DMS53 treated with DMSO at 0.1 percent for 48 hours (cell line): Measurements from ENCODE around the gene LAYN.
A peak's percentile ranks its signal among the peaks of the same experiment; 100 is the strongest.

Experiments
- DNase-seq: peaks from one replicate; lab custom pipeline; 2025; ENCODE audit not compliant: unreplicated experiment; lab: John Stamatoyannopoulos, UW

Gene LAYN, protein sequence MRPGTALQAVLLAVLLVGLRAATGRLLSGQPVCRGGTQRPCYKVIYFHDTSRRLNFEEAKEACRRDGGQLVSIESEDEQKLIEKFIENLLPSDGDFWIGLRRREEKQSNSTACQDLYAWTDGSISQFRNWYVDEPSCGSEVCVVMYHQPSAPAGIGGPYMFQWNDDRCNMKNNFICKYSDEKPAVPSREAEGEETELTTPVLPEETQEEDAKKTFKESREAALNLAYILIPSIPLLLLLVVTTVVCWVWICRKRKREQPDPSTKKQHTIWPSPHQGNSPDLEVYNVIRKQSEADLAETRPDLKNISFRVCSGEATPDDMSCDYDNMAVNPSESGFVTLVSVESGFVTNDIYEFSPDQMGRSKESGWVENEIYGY

DNA sequence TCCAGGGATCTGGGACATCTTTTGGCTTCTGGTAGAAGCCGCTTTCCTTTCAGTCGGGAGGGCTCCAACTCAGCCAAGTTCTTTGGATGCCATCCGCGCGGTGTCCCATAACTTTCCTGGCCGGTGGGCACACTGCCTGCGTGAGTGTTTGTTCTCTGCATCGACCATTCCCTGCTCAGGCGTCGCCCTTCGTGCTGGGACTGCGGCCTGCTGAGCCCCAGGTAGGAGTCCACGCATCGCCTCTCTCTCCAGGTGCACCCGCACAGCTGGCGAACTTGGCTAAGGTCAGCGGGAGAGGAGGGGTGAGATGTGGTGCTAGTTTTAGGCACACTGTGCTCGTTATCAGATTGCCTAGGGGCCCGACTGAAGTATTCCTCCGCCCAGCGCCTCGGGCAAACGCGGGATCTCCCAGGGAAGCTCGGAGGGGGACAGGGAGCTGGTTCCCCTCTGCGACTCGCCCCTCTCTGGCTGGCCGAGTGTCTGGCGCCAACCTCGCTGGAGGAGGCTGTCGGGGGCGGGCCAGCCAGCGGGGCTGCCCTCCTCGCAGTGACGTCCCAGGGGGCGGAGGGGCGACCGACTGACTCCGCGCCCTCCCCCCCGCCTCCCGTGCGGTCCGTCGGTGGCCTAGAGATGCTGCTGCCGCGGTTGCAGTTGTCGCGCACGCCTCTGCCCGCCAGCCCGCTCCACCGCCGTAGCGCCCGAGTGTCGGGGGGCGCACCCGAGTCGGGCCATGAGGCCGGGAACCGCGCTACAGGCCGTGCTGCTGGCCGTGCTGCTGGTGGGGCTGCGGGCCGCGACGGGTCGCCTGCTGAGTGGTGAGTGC lies at the start of gene LAYN:
TSS of gene LAYN (plus strand) at position 607 of the 823 bp plus-strand sequence. CDS start at position 731, 124 bp downstream.
- no peak for DNase-seq

DNA sequence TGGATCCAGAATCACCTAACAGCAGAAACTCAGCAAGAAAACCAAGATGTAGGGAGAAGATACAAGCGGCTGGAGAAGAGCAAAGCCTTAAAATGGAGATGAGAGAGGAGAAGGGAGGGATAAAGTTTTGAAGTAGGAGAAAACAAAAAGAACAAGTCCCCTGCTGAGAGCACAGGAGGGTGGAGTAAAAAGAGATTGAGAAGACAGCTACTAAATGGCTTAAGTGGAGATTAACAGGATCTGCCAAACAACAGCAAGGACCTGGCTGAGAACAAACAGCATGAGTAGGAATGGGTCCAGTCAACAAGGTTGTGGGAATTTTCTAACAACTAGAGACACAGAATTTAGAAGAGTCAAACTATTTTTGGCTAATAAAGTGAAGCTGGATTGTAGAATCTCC lies 46.5 kb upstream of the LAYN start:
- DNase-seq, result no peak

DNA sequence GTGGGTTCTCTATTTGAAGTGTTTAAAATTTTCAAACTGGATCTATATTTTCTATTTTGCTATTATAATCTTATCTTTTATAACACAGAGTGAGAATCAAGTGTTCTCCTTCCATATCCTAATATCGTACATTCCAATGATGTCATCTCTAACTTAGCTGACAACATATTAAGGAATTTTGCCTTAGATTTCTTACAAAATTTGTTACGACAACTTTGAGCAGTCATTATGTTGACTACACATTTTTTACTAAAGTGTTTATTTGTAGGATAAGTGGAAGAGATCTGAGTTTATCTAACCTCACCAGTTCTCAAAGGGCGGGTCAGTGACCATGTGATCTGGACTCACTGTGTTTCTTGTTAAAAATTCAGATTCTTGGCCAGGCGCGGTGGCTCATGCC lies 41.0 kb upstream of the LAYN start:
- DNase-seq, result no peak

DNA sequence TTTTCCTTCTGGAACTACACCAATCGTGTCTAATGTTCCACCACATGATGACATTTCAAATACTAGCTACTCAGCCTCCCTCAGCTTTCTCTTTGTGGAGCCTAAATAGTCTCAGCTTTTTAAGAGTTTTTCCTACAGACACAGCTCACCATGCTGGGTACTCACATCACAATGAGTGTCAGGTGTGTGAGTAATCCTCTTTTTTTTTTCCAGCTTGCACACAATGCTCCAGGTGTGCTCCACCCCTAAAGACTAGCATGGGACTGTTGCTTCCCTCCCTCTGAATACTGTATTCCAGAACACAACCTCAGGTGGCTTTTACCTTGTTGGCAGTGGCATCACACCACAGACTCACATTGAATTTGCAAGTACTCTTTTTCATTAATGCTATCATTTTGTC lies 40.0 kb upstream of the LAYN start:
- no peak for DNase-seq

DNA sequence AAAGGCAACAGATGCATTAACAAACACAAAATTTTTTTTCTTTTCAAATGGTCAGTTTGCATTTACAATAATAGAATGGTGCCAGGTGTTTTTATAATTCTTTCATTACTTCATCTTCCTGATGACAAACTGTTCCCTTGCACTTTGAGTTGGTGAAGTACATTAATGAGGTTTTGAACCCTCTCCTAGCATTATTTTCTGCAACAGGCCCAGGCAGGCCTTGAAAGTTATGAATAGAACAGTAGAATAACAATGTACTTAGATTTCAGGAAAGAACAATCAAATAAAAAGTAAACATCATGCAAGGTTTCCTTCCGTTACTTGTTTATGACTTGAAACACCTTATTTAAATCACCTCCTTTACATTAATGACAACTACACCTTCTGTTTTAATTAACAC lies 37.9 kb upstream of the LAYN start:
- DNase-seq, result no peak

DNA sequence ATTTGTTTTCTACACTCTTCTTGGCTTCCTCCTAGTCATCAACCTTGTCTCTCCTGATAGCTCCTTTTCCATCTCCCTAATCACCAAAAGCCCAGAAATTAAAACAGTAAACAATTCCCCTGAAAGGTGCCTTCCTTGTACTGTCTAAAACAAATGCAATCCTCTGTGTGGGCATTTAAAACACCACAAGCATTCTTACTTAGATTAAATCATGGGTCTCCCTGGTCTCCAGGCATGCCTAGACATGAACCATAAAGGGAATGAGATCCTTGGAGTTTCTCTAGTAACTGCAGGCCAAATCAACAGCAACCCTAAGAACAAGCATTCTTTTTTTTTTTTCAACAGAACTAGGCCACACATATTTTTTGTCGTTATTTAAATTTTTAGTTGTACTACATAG lies 30.2 kb upstream of the LAYN start:
- DNase-seq, result no peak

DNA sequence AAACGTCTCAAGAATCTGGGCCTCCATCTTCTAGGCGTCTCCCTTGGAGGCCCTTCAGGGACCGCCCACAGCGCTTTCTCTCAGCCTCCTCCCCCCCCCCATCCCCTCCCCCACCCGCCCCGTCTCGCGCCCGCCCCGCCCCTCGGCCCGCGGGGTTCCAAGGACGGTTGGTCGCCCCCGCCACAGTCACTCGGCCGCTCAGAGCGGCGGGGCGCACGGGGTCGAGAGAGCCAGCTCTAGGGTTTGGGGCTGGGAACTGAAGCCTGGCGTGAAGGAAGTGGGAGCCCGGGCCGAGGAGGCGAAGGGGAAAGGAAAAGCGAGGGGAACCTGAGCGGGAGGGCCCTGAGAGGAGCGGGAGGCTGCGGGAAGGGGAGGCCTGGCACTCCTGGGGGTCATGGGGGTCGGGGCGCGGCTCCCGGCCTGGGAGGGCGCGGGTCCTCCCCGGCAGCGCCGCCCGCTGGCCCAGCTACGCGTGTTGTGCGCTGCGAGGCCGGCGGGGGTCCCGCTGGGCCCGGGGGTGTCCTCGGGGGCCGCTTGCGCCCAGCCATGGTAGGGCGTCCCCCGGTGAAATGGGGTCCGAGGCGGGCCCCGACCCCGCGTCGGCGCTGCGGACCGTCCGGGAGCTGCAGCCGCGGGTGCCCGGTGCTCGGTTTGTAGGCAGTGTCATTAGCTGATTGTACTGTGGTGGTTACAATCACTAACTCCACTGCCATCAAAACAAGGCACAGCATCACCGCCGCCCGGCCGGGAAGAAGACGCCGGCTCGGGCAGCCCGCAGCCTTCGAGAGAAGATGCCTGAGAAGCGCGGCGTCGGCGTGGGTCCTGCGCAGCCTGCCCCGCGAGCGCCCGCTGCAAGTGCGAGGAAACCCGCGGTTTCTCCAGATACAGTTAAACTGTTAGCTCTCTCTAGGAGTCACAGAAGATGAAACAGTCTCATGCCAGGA lies 28.0 kb upstream of the LAYN start, which contains the start of gene BTG4:
TSS of gene BTG4 (minus strand) at position 91 of the 944 bp plus-strand sequence. CDS start 13,610 bp downstream, outside the sequence.
- peak; percentile 9 for DNase-seq

DNA sequence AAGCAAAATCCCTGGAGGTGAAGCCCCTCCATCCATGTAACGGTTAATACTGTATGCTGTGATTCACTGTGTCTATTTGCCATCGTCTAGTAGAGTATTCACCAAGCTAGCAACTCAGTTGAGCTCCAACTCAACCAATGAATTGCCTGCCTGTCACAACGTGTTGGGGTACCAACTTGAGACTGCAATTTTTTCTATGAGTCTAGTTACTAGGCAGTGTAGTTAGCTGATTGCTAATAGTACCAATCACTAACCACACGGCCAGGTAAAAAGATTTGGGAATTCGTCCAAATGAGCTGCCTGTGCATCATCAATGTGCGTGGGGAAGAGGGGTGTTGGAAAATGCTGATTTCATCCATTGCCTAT lies 27.3 kb upstream of the LAYN start:
- no peak for DNase-seq

DNA sequence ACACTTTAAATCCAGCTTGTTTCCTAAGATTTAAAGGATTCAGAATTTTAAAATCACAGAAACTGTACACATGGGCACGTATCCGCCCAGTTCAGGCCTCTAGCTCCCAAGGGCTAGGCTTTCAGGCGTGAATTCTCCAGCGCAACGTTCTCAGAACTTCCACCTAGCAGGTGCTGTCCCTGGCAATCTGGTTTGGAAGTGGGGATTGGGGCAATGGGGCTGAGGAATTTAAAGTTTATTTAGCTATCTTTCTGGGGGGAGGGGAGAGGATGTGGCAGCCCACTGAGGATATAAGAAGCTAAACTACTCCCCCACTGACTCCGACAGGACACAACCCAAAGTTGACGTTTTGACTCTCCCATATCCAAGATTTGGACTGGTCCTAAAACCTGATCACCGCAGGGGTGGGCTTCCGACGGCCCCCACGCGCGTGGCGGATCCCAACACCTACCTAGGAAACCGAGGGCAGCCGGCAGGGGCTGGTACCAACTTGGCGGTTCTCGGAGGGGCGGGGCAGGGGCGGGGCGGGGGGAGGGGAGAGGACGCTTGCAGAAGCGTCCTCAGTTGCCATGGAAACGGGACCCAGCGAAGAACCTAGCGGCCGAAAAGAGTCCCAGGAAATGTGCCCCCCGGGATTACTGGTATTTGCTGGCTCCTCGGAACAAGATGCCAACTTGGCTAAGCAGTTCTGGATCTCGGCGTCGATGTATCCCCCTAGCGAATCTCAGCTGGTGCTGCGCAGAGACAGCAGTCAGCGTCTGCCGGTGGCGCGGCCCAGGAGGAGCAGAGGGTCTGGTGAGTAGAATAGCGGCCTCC lies 26.1 kb upstream of the LAYN start, which contains the start of gene HOATZ:
TSS of gene HOATZ (plus strand) at position 563 of the 816 bp plus-strand sequence. CDS start at position 570, 7 bp downstream.
- no peak for DNase-seq

DNA sequence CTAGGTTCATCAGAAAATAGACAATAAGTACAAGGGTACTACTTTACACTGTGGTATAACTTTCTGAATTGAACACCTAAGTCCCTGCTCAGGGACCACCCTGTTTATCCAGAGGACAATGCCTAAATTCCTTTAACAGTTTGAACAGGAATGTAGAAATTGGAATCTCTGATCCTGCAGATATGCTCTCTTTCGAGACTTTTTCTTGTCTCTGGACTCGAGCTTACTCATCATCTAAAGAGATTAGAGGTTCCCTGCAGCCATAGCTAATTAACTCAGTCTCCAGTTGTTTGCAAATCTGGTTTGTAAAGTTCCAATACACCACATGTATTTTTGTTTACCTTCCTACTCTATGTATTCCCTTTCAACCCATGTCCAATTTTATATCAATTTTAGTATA lies 24.9 kb upstream of the LAYN start:
- DNase-seq, result no peak

DNA sequence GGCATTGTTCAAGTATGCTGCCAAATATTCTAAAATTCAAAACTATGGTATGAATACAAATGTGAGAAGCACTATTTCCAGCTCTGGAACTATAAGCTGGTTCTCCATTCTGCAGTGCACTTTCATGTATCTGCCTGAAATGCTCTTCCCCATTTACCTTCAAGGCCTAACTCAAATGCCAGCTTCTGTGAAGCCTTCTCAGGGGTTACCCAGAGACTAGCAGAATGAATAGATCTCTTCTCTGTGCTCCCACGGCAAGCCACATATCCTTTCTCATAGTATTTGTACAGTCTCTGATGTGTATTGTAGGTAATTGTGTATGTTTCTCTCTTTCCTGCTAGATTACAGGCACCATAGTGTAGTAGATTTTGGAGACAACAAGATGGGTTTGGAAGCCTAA lies 21.9 kb upstream of the LAYN start:
- DNase-seq, result no peak

DNA sequence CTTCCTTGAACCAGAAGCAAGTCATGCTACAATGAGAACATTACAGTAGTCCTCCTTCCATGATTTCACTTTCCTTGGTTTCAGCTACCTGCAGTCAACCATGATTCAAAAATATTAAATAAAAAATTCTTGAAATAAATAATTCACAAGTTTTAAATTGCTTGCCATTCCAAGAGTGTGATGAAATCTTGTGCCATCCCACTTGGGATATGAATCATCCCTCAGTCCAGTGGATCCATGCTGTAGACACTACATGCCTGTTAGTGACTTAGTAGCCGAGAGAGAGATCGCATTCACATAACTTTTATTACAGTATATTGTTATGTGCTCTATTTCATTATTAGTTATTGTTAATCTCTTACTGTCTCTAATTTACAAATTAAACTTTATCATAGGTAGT lies 20.0 kb upstream of the LAYN start:
- no peak for DNase-seq

DNA sequence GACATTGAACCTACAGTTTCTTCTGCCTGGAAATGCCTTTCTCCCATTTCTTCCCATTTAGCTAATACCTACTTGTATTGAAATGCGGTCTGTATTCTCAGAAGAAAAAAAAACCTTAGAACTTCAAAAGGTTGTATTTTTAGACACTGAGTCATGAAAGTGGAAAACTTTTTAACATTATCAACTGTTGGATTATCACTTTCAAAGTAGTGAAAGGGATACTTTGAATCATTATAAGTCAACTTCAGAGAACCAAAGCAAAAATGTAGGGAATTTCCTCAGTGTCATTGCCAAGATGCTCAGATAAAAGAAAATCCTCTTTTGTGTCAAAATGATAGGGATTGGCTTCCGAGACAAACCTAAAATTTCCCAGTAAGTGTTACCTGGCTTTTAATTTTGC lies 19.4 kb upstream of the LAYN start:
- no peak for DNase-seq

DNA sequence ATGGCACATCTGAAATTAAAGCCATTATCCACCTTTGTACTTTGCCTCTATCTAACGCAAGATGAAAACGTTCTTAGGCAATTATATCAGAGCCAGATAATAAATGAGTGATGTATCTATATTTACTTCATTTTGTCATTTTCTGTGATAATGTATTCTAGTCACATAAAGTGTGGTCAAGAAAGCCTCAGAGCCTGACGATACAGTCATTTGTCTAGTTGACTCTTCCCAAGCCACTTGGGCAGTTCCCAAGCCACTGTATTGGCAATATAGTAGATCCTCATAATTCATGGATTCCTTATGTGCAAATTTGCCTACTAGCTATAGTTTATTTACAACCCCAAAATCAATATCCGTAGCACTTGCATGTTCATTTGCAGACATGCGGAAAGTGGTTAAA lies 18.1 kb upstream of the LAYN start:
- DNase-seq, result no peak

DNA sequence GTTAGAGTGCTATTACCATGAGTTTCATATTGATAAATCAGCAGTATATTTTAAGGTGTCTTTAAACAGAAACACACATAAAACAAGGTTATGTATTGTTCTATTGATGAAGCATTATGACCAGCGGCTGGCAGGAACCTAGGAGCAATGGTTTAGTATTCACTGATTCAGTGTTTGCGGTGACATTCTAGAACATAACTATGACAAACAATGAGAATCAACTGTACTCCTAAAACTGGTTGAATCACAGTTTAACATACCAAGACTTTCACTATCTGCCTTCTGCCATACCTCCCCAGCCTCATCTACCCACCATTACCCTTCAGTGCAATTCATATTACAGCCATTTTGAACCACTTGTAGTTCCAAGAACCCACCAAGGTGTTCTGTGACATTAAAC lies 17.2 kb upstream of the LAYN start:
- no peak for DNase-seq

DNA sequence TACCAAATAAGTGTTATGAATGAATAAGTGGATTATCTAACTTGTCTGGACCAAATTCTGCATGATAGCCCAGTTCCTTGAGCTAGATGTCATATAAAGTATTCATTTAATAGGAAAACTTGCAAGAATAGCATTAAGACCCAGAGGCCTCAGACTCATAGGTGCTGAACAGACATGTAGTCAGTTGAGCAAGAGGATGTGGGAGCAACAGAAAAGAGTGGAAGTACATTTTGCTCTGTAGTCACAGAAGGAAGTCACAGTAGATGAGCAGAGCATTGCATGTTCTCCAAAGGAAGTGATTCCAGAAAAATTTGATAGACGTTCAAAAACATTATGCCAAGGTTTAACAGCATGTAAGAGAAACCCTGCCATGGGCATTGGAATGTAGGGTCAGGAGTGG lies 16.5 kb upstream of the LAYN start:
- DNase-seq, result no peak

DNA sequence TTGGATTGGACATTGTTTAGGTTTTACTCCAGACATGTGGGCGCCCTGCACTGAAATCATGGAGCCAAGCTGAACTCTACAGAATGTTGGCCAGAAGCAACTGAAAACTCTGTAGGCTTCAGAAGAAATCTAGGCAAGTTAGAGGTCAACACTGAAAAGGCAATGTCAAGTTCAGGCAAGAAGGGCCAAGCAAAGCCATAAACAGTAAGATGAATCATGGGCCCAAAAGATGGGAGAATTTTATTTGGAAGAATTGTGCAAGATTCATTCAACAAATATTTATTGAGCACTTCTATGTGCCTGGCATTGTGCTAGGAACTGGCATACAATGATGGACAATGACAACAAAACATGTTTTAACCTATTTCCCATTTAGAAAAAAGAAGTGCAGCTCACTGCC lies 15.1 kb upstream of the LAYN start:
- no peak for DNase-seq

DNA sequence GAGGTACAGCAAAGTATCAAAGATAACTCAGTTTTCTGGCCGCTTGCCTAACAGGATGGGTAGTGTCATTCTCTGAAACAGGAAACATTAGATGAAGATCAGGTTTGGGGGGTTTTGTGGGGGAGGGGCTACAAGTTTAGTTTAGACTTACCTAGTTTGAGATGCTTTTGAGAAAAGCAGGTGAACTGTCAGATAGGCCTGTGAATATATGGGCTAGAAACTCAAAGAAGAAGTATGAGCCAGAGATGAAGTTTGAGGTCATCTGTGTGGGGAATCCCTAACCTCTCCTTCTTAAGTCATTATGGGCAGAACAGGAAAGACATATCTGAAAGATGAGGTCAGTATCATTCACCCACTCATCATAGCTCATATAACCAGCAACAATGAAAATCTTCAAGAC lies 14.0 kb upstream of the LAYN start:
- no peak for DNase-seq

DNA sequence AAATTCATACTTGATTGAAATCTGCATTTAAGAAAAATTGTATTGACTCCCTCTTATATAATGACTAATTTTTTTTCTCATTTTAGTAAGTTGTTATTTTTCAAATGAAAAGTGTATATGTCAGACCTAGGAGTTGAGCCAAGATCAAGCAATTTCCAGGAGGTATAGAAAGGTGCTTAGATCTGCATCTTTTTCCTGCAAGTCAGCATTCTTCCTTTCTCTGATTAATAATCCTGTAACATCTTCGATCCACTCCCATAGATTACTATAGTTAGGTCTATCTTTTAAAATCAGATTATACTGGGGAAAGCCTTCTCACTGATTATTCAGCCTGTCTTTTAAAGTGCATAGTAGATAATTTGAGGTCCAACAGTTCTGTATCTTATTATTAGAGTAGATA lies 13.2 kb upstream of the LAYN start:
- no peak for DNase-seq

DNA sequence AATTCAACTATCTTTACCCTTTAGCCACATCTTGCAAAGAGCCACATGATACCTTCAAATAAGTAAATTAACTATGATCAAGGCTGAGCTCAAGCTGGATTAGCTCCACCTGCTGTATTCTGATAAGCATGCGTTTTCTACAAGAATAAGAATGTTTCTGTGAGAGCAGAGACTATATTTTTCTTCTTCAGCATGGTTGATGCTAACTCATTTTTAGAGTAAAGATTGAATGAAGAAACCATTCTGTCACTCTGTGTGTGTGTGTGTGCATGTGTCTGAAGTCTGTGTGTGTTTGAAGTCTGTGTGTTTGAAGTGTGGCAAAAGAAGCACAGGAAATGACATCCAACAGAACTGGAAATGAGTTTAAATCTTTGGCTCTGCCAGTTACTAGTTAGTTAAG lies 12.0 kb upstream of the LAYN start:
- no peak for DNase-seq
